Thyroid gland (tissue), 4 donors: ENCODE results near the gene MAPK10.

ENCODE experiments used
- POLR2A ChIP-seq, 2 donors: fragments of 450-650 bp; IDR thresholded peaks; one replicate each; pipeline ENCODE4 v1.6.1; 2017; ENCODE audit warnings: antibody characterized with exemption in 2 of 2, mild to moderate bottlenecking in 2 of 2, moderate library complexity in 1 of 2
- TF ChIP-seq, protein P1 (sequence below), 6 experiments: fragments of 200-600 bp in 3 of 6; fragments of 450-650 bp in 3 of 6; sonication (generic) in 3 of 6; IDR thresholded peaks; one replicate each; pipeline ENCODE4 v1.5.1; 2016 to 2019; ENCODE audit warnings: antibody characterized with exemption in 6 of 6, mild to moderate bottlenecking in 2 of 6, inconsistent platforms in 1 of 6, moderate library complexity in 1 of 6

GRCh38 chr4:86096373-86096772 lies 263.5 kb downstream of the MAPK10 start:
- TF ChIP-seq, protein P1, sequence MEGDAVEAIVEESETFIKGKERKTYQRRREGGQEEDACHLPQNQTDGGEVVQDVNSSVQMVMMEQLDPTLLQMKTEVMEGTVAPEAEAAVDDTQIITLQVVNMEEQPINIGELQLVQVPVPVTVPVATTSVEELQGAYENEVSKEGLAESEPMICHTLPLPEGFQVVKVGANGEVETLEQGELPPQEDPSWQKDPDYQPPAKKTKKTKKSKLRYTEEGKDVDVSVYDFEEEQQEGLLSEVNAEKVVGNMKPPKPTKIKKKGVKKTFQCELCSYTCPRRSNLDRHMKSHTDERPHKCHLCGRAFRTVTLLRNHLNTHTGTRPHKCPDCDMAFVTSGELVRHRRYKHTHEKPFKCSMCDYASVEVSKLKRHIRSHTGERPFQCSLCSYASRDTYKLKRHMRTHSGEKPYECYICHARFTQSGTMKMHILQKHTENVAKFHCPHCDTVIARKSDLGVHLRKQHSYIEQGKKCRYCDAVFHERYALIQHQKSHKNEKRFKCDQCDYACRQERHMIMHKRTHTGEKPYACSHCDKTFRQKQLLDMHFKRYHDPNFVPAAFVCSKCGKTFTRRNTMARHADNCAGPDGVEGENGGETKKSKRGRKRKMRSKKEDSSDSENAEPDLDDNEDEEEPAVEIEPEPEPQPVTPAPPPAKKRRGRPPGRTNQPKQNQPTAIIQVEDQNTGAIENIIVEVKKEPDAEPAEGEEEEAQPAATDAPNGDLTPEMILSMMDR (IDR thresholded peaks at IDR 0.05), result no peak
- TF ChIP-seq POLR2A (IDR thresholded peaks at IDR 0.05), result no peak
